ENCODE measurements around the gene GMPPB. TPM values are rescaled to one million over a fixed set of nuclear protein-coding genes. Genes with fewer than 3 reads are reported as not detected.

Gene GMPPB
- total and polyA plus RNA-seq, 9 of the 15 experiments (the other 6 are each of a cell fraction or from before 2014, with no cell fraction given): 0.53 to 17.4 (median 8.1) TPM

GRCh38 chr3:49703443-49703927 is 20.3 kb downstream of the GMPPB start (continued):
- TF ChIP-seq MAX (CRISPR knock-in tag; IDR thresholded peaks at IDR 0.05) (0 out of 2 replicates have a peak, but pooled peaks have one; percentile 14), SAFB (IDR thresholded peaks at IDR 0.05; ENCODE audit: borderline replicate concordance, low read depth, low read length) (no peak), EGR1 (conservative IDR thresholded peaks at IDR 0.05) (peak; percentile 46)

GRCh38 chr3:49702672-49703071 is 21.1 kb downstream of the GMPPB start:
- Histone ChIP-seq H4K20me1 (replicated peaks; ENCODE audit: control insufficient read depth, insufficient read depth, low read length) (no peaks in the 10 kb centered on the region), H3K4me2 (ENCODE audit: insufficient read depth, low read length) (no peak overlapping the region), H3K4me3 (no peak overlapping the region), H2AFZ (ENCODE audit: low read depth, low read length) (no peak overlapping the region), H3K4me1 (replicated peaks in 1 of 2; ENCODE audit: control insufficient read depth in 2 of 2, insufficient read depth in 2 of 2, low read length in 2 of 2) (peaks cover 0 to 10% of the 10 kb centered on the region in 2 experiments; a peak in 2 of 5 replicates), H3K9ac (ENCODE audit: insufficient read depth in 1 of 2, low read depth in 2 of 2, low read length in 2 of 2) (no peak overlapping the region), H3K27me3 (ENCODE audit: control insufficient read depth in 2 of 2, insufficient read depth in 2 of 2, low read length in 2 of 2) (no peaks in the 10 kb centered on the region), H3K9me3 (replicated peaks; ENCODE audit: control insufficient read depth, insufficient read depth, low read depth, low read length) (no peaks in the 10 kb centered on the region), H3K27ac (ENCODE audit: extremely low read depth, low read depth, low read length) (no peak overlapping the region), H3K36me3 (ENCODE audit: control insufficient read depth, insufficient read depth, low read length) (peaks cover 87% of the 10 kb centered on the region; the same call in 2 of the 3 replicates), H3K79me2 (ENCODE audit: control insufficient read depth, insufficient read depth, low read length) (no peaks in the 10 kb centered on the region), H3K9me1 (ENCODE audit: control insufficient read depth, insufficient read depth, low read length) (no peaks in the 10 kb centered on the region)
- no peak for FAIRE-seq
- WGBS (ENCODE audit: insufficient coverage, low coverage, missing lambda C conversion rate): 88% methylated on average over 7 of the region's 11 CpGs
- no peak for DNase-seq (ENCODE audit: extremely low read depth in 1 of 4, low spot score in 3 of 4)
- intact Hi-C loops (cut with micrococcal nuclease) (loop anchor here (1.0 to 5.0 kb wide), 2 partner anchors 137 to 205 kb away; no protein-coding TSS in a partner anchor), in situ Hi-C loops (cut with MboI) (loop anchor here (5.0 kb wide), 1 partner anchor 140 kb away; no protein-coding TSS in a partner anchor)
- TF ChIP-seq PREB (CRISPR knock-in tag; IDR thresholded peaks at IDR 0.05) (no peak), SMARCA5 (IDR thresholded peaks at IDR 0.05) (no peak), HMBOX1 (IDR thresholded peaks at IDR 0.05) (no peak), GATAD2B (IDR thresholded peaks at IDR 0.05; ENCODE audit: borderline replicate concordance) (no peak), HDGF (IDR thresholded peaks at IDR 0.05) (no peak), TARDBP (IDR thresholded peaks at IDR 0.05) (no peak), TCFL5 (CRISPR knock-in tag; conservative IDR thresholded peaks at IDR 0.05) (no peak), TBP (optimal IDR thresholded peaks at IDR 0.05; ENCODE audit: low read depth, low read length) (no peak)
- ChIA-PET POLR2A (interaction anchor here (1.3 to 1.6 kb wide), 2 partner anchors 10 to 136 kb away, joined by 5 read pairs; no protein-coding TSS in a partner anchor), CTCF (ENCODE audit: low intra/inter-chr PET ratio) (interaction anchor here (0.6 to 1.6 kb wide), 2 partner anchors 137 to 519 kb away, joined by 3 to 16 read pairs; no protein-coding TSS in a partner anchor)
- no peak for ATAC-seq
- no TSS peak for BruUV-seq (replicated peaks)

Measured in K562 (cell line).